ENCODE results near the gene TP53. TPM values are rescaled to one million over a fixed set of nuclear protein-coding genes. Genes with fewer than 3 reads are reported as not detected.
A peak's percentile ranks its signal among the peaks of the same experiment; 100 is the strongest.

TP53 gene
- total and polyA plus RNA-seq, 10 of the 15 experiments (the other 5 are each of a cell fraction or from before 2014, with no cell fraction given) = 35.6 to 162 (median 75.9) TPM

GRCh38 chr17:7688808-7689316 lies 1.6 kb upstream of the TP53 start:
- ATAC-seq = no peak
- H2AFZ ChIP-seq (ENCODE audit: control insufficient read depth, low read depth, low read length) = peak overlapping the region; percentile 98
- RAD21 ChIA-PET (ENCODE audit: unreplicated experiment) = interaction anchor here (0.5 to 4.0 kb wide), 5 partner anchors 61 to 407 kb away, joined by 3 to 28 read pairs (median 10); partner anchors contain the start of genes SAT2, SENP3 and SLC2A4
- SMC1A ChIA-PET (ENCODE audit: uncharacterized antibody, unreplicated experiment) = interaction anchor here (1.9 to 5.1 kb wide), 7 partner anchors 54 to 253 kb away, joined by 7 to 42 read pairs (median 17); partner anchors contain the start of genes MPDU1, SAT2 and SENP3
- no peaks in the 10 kb centered on the region for H3K9me3 ChIP-seq (replicated peaks; ENCODE audit: control insufficient read depth, insufficient read depth, low read length)
- no peak for FAIRE-seq
- no peak for TF ChIP-seq ZNF384 (IDR thresholded peaks at IDR 0.05; ENCODE audit: borderline replicate concordance, low read depth, low read length)
- TF ChIP-seq DPF2 (IDR thresholded peaks at IDR 0.05) = no peak
- no peak for TF ChIP-seq JUNB (IDR thresholded peaks at IDR 0.05)
- TF ChIP-seq ZZZ3 (IDR thresholded peaks at IDR 0.05; ENCODE audit: control insufficient read depth, insufficient read length, low read depth) = no peak
- TF ChIP-seq HDAC6 (IDR thresholded peaks at IDR 0.05; ENCODE audit: unreplicated experiment) = no peak
- no peak for TF ChIP-seq NFYB (IDR thresholded peaks at IDR 0.05; ENCODE audit: insufficient read depth, low read depth, low read length)
- TF ChIP-seq ZNF592 (IDR thresholded peaks at IDR 0.05) = no peak
- no peak for TF ChIP-seq ATF3 (IDR thresholded peaks at IDR 0.05; ENCODE audit: borderline replicate concordance, extremely low read depth, low read depth, low read length)
- TF ChIP-seq ZNF207 (IDR thresholded peaks at IDR 0.05; ENCODE audit: borderline replicate concordance) = no peak
- TF ChIP-seq BHLHE40 (IDR thresholded peaks at IDR 0.05; ENCODE audit: borderline replicate concordance in 1 of 2, low read depth in 2 of 2, low read length in 1 of 2) = no peak
- no peak for TF ChIP-seq POLR2A (IDR thresholded peaks at IDR 0.05; ENCODE audit: low read depth, low read length)
- no peak for TF ChIP-seq GABPA (IDR thresholded peaks at IDR 0.05; ENCODE audit: low read depth)
- TF ChIP-seq FOXM1 (IDR thresholded peaks at IDR 0.05; ENCODE audit: low read depth, low read length) = no peak
- no peak for TF ChIP-seq TCF12 (IDR thresholded peaks at IDR 0.05; ENCODE audit: low read depth, low read length)
- TF ChIP-seq RB1 (IDR thresholded peaks at IDR 0.05; ENCODE audit: borderline replicate concordance) = no peak
- TF ChIP-seq MLLT1 (IDR thresholded peaks at IDR 0.05) = no peak
- TF ChIP-seq ZSCAN29 (IDR thresholded peaks at IDR 0.05) = no peak
- no peak for TF ChIP-seq CHD2 (IDR thresholded peaks at IDR 0.05; ENCODE audit: borderline replicate concordance, low read depth, low read length)
- TF ChIP-seq EED (IDR thresholded peaks at IDR 0.05; ENCODE audit: low read depth) = no peak
- peaks cover 12% of the 10 kb centered on the region for H3K4me1 ChIP-seq (ENCODE audit: control insufficient read depth, insufficient read depth, low read length)
- peaks cover 52% of the 10 kb centered on the region for H3K79me2 ChIP-seq (ENCODE audit: control insufficient read depth, insufficient read depth, low read length)
- H3K4me2 ChIP-seq (ENCODE audit: control insufficient read depth, insufficient read depth) = peak overlapping the region; percentile 98
- H3K4me3 ChIP-seq = peak overlapping the region; percentile 82
- POLR2A ChIA-PET = interaction anchor here (0.7 to 4.3 kb wide), 4 partner anchors 62 to 475 kb away, joined by 3 to 33 read pairs (median 12); partner anchors contain the start of genes SAT2, TMEM102 and TNFSF13
- no peaks in the 10 kb centered on the region for H3K27me3 ChIP-seq (replicated peaks in 1 of 2; ENCODE audit: control insufficient read depth in 2 of 2, insufficient read depth in 2 of 2, low read length in 1 of 2)
- peak overlapping the region; percentile 97 for H3K9ac ChIP-seq (ENCODE audit: control insufficient read depth, insufficient read depth, low read length)
- no TSS peak for BruUV-seq (replicated peaks)
- H3K27ac ChIP-seq (ENCODE audit: control insufficient read depth, insufficient read depth) = peak overlapping the region; percentile 82
- CTCF ChIA-PET = interaction anchor here (0.8 to 6.4 kb wide), 18 partner anchors 10 to 430 kb away, joined by 3 to 128 read pairs (median 7); partner anchors contain the start of genes FXR2, MPDU1, NAA38 and SAT2
- in situ Hi-C loops (cut with MboI) (no loop called here), intact Hi-C loops (cut with micrococcal nuclease; ENCODE audit: unreplicated experiment) (loop anchor here (5.0 to 10.0 kb wide), 5 partner anchors 77 to 384 kb away; partner anchors contain the start of genes CYB5D1, EIF5A, FXR2 and NAA38)
- H4K20me1 ChIP-seq (ENCODE audit: control insufficient read depth, insufficient read depth) = no peaks in the 10 kb centered on the region
- peaks cover 0 to 5% of the 10 kb centered on the region in 2 experiments; a peak in 1 of 4 replicates for H3K36me3 ChIP-seq (ENCODE audit: control insufficient read depth in 2 of 2, insufficient read depth in 2 of 2, low read length in 1 of 2)
- no peak for DNase-seq (ENCODE audit: low read depth, low spot score)
- 8% methylated on average over 13 of the region's 13 CpGs for WGBS (ENCODE audit: insufficient coverage, insufficient replicate concordance, low lambda C conversion rate, missing lambda C conversion rate)

All from GM12878 (cell line).